Mesenteric fat pad (tissue), 1 donor: ENCODE data around the gene SYCE1L. TPM values are rescaled to one million over a fixed set of nuclear protein-coding genes. Genes with fewer than 3 reads are reported as not detected.
A peak's percentile ranks its signal among the peaks of the same experiment; 100 is the strongest.
"Not testable (repeated sequence)": the region's sequence is repeated elsewhere in the genome, so short reads cannot be mapped to it uniquely, and the experiment has no call there.

Source experiments
- DNase-seq: peaks from one replicate; pipeline ENCODE4 v3.0.0-alpha.2; 2020; ENCODE audit warnings: low spot score
- total RNA-seq: library from RNA; stranded (reverse); fragmentation: NEBNext Ultra II Directional; extraction: Animal tissue kit (Norgen Biotek cat#: 25700); gene quantifications from one replicate; pipeline ENCODE4 v1.2.1, GENCODE V29; 2021
- donor health status: DM: yes; HTN: yes; CAD: no.

Gene SYCE1L
- total RNA-seq, 1 donor from 2014 or later, result 1.3 TPM

- DNase-seq, result no peak
Observed at GRCh38 chr16:77197747-77198146, 1.5 kb upstream of the SYCE1L start.

- no peak for DNase-seq
Observed at GRCh38 chr16:77206533-77206932, 7.3 kb downstream of the SYCE1L start.

- DNase-seq, result no peak
Observed at GRCh38 chr16:77207030-77207429, 7.8 kb downstream of the SYCE1L start.

- no peak for DNase-seq
Observed at GRCh38 chr16:77208382-77208781, 9.2 kb downstream of the SYCE1L start.

GRCh38 chr16:77211880-77212740 is 12.9 kb downstream of the SYCE1L start:
- DNase-seq, result no peak

- DNase-seq, result no peak
Observed at GRCh38 chr16:77212741-77213541, 13.7 kb downstream of the SYCE1L start.

GRCh38 chr16:77213542-77214106 is 14.4 kb downstream of the SYCE1L start:
- no peak for DNase-seq

- no peak for DNase-seq
Observed at GRCh38 chr16:77214411-77215138, 15.4 kb downstream of the SYCE1L start.

GRCh38 chr16:77219437-77219836 is 20.2 kb downstream of the SYCE1L start:
- no peak for DNase-seq

GRCh38 chr16:77220427-77220826 is 21.2 kb downstream of the SYCE1L start:
- no peak for DNase-seq

GRCh38 chr16:77221482-77221881 is 22.3 kb downstream of the SYCE1L start:
- no peak for DNase-seq

- DNase-seq, result no peak
Observed at GRCh38 chr16:77223184-77223583, 24.0 kb downstream of the SYCE1L start.

GRCh38 chr16:77225182-77225581 is 26.0 kb downstream of the SYCE1L start:
- no peak for DNase-seq

- DNase-seq, result no peak
Observed at GRCh38 chr16:77227745-77228144, 28.5 kb downstream of the SYCE1L start.

GRCh38 chr16:77231047-77231446 is 31.8 kb downstream of the SYCE1L start:
- no peak for DNase-seq

- DNase-seq, result no peak
Observed at GRCh38 chr16:77233799-77234519, 34.8 kb downstream of the SYCE1L start.

- DNase-seq, result no peak
Observed at GRCh38 chr16:77234611-77235010, 35.4 kb downstream of the SYCE1L start.

- peak; percentile 94 for DNase-seq
Observed at GRCh38 chr16:77236063-77236511, 36.9 kb downstream of the SYCE1L start.

- DNase-seq, result no peak
Observed at GRCh38 chr16:77238593-77238992, 39.4 kb downstream of the SYCE1L start.

GRCh38 chr16:77242471-77242870 is 43.3 kb downstream of the SYCE1L start:
- DNase-seq, result not testable (repeated sequence)

- no peak for DNase-seq
Observed at GRCh38 chr16:77246150-77246549, 46.9 kb downstream of the SYCE1L start.
